GM18519 (cell line): Measurements from ENCODE around the gene LRRN2.
"Not testable (repeated sequence)": the region's sequence is repeated elsewhere in the genome, so short reads cannot be mapped to it uniquely, and the experiment has no call there.

Experiments used
- ATAC-seq: cut with Tn5 transposase; IDR thresholded peaks from one replicate; pipeline ENCODE4 v1.9.1; 2021; ENCODE audit warnings: mild to moderate bottlenecking, moderate library complexity; ENCODE audit not compliant: unreplicated experiment, low FRiP score

LRRN2 gene

GRCh38 chr1:204685236-204686006, at the start of gene LRRN2:
Gene LRRN2 (minus strand): TSS chr1:204685738. CDS start chr1:204619992, 65,746 bp downstream.
- no peak for ATAC-seq

GRCh38 chr1:204735042-204735441, 49.5 kb upstream of the LRRN2 start:
- ATAC-seq: no peak

- ATAC-seq: no peak
These were observed 48.5 kb upstream of the LRRN2 start for GRCh38 chr1:204733869-204734596.

- ATAC-seq: no peak
These were observed 47.8 kb upstream of the LRRN2 start for GRCh38 chr1:204733289-204733688.

GRCh38 chr1:204731985-204732575, 46.5 kb upstream of the LRRN2 start:
- no peak for ATAC-seq

GRCh38 chr1:204731509-204731908, 46.0 kb upstream of the LRRN2 start:
- no peak for ATAC-seq

GRCh38 chr1:204730826-204731459, 45.4 kb upstream of the LRRN2 start:
- no peak for ATAC-seq

- no peak for ATAC-seq
These were observed 44.0 kb upstream of the LRRN2 start for GRCh38 chr1:204729516-204729915.

- ATAC-seq: no peak
These were observed 42.9 kb upstream of the LRRN2 start for GRCh38 chr1:204728456-204728855.

GRCh38 chr1:204728045-204728444, 42.5 kb upstream of the LRRN2 start:
- ATAC-seq: no peak

- ATAC-seq: not testable (repeated sequence)
These were observed 41.9 kb upstream of the LRRN2 start for GRCh38 chr1:204727438-204727837.

- no peak for ATAC-seq
These were observed 40.9 kb upstream of the LRRN2 start for GRCh38 chr1:204726478-204726877.

- ATAC-seq: no peak
These were observed 40.4 kb upstream of the LRRN2 start for GRCh38 chr1:204725821-204726448.

GRCh38 chr1:204723131-204723787, 37.7 kb upstream of the LRRN2 start:
- ATAC-seq: no peak

GRCh38 chr1:204721373-204722055, 36.0 kb upstream of the LRRN2 start:
- ATAC-seq: no peak

GRCh38 chr1:204716660-204717059, 31.1 kb upstream of the LRRN2 start:
- no peak for ATAC-seq

- no peak for ATAC-seq
These were observed 29.4 kb upstream of the LRRN2 start for GRCh38 chr1:204714861-204715511.

GRCh38 chr1:204714194-204714860, 28.8 kb upstream of the LRRN2 start:
- ATAC-seq: no peak
